Neural cell (in vitro differentiated cells): ENCODE data around the gene CDH4. TPM values are rescaled to one million over a fixed set of nuclear protein-coding genes. Genes with fewer than 3 reads are reported as not detected.

ENCODE experiments used
- H2AFZ ChIP-seq: fragments of 200-600, 300-800 bp; sonication (generic), shearing (Covaris generic); 2 replicates; pipeline ENCODE4 v1.6.0; 2014; ENCODE audit warnings: low read depth, mild to moderate bottlenecking, antibody characterized with exemption, low read length, moderate library complexity
- H3F3A ChIP-seq: fragments of 200-600 bp; shearing (Covaris generic); 2 replicates; pipeline ENCODE4 v1.6.1; 2016; ENCODE audit warnings: mild to moderate bottlenecking, moderate library complexity, mixed read lengths, antibody characterized with exemption, low read length; ENCODE audit not compliant: insufficient read depth, poor library complexity, severe bottlenecking
- H3K27ac ChIP-seq: fragments of 200-600, 300-800 bp; sonication (generic), shearing (Covaris generic); 2 replicates; pipeline ENCODE4 v1.5.1; 2014; ENCODE audit warnings: mild to moderate bottlenecking, low read length, moderate library complexity
- H3K27me3 ChIP-seq: fragments of 300-800, 200-600 bp; sonication (generic), shearing (Covaris generic); 2 replicates; pipeline ENCODE4 v1.6.0; 2014; ENCODE audit warnings: mild to moderate bottlenecking, low read depth, low read length, moderate library complexity; ENCODE audit not compliant: insufficient read depth
- H3K36me3 ChIP-seq: fragments of 300-800, 200-600 bp; sonication (generic), shearing (Covaris generic); 2 replicates; pipeline ENCODE4 v1.5.1; 2014; ENCODE audit warnings: mild to moderate bottlenecking, antibody characterized with exemption, low read length, moderate library complexity; ENCODE audit not compliant: insufficient read depth
- H3K4me2 ChIP-seq: fragments of 300-800, 200-600 bp; sonication (generic), shearing (Covaris generic); 2 replicates; pipeline ENCODE4 v1.6.0; 2014; ENCODE audit warnings: mild to moderate bottlenecking, low read length
- H3K4me3 ChIP-seq: fragments of 300-800, 200-600 bp; sonication (generic), shearing (Covaris generic); 2 replicates; pipeline ENCODE4 v1.5.1; 2014; ENCODE audit warnings: mild to moderate bottlenecking, low read length, moderate library complexity
- H3K79me2 ChIP-seq: fragments of 200-600 bp; shearing (Covaris generic); replicated peaks from 2 replicates; pipeline ENCODE4 v1.6.0; 2014; ENCODE audit warnings: mild to moderate bottlenecking, low read length, moderate library complexity; ENCODE audit not compliant: insufficient read depth
- H3K9ac ChIP-seq: fragments of 300-800, 200-600 bp; sonication (generic), shearing (Covaris generic); 2 replicates; pipeline ENCODE4 v1.6.1; 2016; ENCODE audit warnings: mild to moderate bottlenecking, low read length, mixed read lengths
- H3K9me2 ChIP-seq: fragments of 200-600 bp; shearing (Covaris generic); 2 replicates; pipeline ENCODE4 v1.6.1; 2016; ENCODE audit warnings: mild to moderate bottlenecking, low read length, mixed read lengths; ENCODE audit not compliant: insufficient read depth
- H3K9me3 ChIP-seq: fragments of 200-600, 300-800 bp; sonication (generic), shearing (Covaris generic); 2 replicates; pipeline ENCODE4 v1.6.1; 2016; ENCODE audit warnings: mild to moderate bottlenecking, mixed run types, low read length, moderate library complexity, mixed read lengths
- H4K20me1 ChIP-seq: fragments of 200-600 bp; shearing (Covaris generic); 2 replicates; pipeline ENCODE4 v1.6.1; 2016; ENCODE audit warnings: mild to moderate bottlenecking, mixed run types; ENCODE audit not compliant: insufficient read depth
- CTCF ChIP-seq: fragments of 450-650 bp; IDR thresholded peaks from 2 replicates; pipeline ENCODE4 v1.5.1; 2014; ENCODE audit warnings: antibody characterized with exemption, mild to moderate bottlenecking, moderate library complexity; ENCODE audit not compliant: poor library complexity, severe bottlenecking
- EP300 ChIP-seq: fragments of 450-650 bp; conservative IDR thresholded peaks from 2 replicates; pipeline ENCODE4 v1.6.1; 2014; ENCODE audit warnings: antibody characterized with exemption, mild to moderate bottlenecking, moderate library complexity; ENCODE audit not compliant: poor library complexity, severe bottlenecking
- EZH2 ChIP-seq: fragments of 200-600, 300-800 bp; shearing (Covaris generic), sonication (generic); IDR thresholded peaks from 2 replicates; pipeline ENCODE4 v1.6.1; 2014; ENCODE audit warnings: antibody characterized with exemption, low read length, borderline replicate concordance, mild to moderate bottlenecking; ENCODE audit not compliant: insufficient read depth, poor library complexity, severe bottlenecking
- MXI1 ChIP-seq: fragments of 450-650 bp; conservative IDR thresholded peaks from 2 replicates; pipeline ENCODE4 v1.6.1; 2014; ENCODE audit warnings: antibody characterized with exemption, mild to moderate bottlenecking; ENCODE audit not compliant: poor library complexity, severe bottlenecking
- POLR2AphosphoS5 ChIP-seq: IDR thresholded peaks from 2 replicates; pipeline ENCODE4 v1.6.1; 2012
- RAD21 ChIP-seq: fragments of 450-650 bp; conservative IDR thresholded peaks from 2 replicates; pipeline ENCODE4 v1.6.1; 2014; ENCODE audit warnings: antibody characterized with exemption, mild to moderate bottlenecking, moderate library complexity
- REST ChIP-seq: IDR thresholded peaks from 2 replicates; pipeline ENCODE4 v1.6.1; 2012; ENCODE audit warnings: borderline replicate concordance
- SMC3 ChIP-seq: fragments of 450-650 bp; conservative IDR thresholded peaks from 2 replicates; pipeline ENCODE4 v1.6.1; 2014; ENCODE audit warnings: antibody characterized with exemption, mild to moderate bottlenecking, moderate library complexity; ENCODE audit not compliant: poor library complexity
- TAF1 ChIP-seq: IDR thresholded peaks from 2 replicates; pipeline ENCODE4 v1.6.1; 2012; ENCODE audit warnings: low read depth
- polyA plus RNA-seq: library from polyadenylated mRNA; depleted of rRNA; stranded (reverse); fragments of >200 nt; gene quantifications from 2 replicates; pipeline ENCODE4 v1.2.3, GENCODE V29; 2014

CDH4 gene
- polyA plus RNA-seq, 1 donor from 2014 or later, result 24.6 TPM

DNA sequence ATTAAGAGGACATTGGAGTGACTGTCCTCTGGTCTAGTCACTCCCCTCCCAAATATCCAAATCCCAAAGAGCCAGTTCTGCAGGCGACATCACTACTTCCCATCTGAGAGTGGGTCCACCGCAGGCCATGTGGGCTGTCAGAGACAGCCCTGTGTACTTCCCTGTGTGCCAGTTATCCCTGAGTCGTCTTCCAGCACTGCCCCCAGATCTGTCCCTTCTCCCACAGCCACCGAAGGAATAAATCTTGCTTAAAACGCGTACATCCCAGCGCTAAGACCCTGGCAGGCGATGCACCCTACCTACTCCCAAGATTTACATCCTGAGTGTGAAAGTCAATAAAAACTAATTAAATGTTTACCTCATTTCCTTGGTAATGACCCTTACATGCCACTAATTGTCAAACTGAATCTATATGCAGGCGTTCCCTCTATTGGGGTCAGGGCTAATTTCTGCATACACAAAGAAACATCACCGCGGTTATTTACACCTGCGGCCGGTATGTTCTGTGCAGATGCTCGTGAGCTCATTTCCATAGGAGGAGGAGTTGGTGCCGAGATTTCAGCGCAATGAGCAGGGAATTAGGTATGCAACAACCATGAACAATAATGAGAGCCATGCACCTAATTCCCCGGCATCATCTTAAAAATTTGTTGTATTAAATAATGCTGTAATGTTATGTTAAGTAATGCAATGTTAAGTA is 31.3 kb upstream of the CDH4 start:
- Histone ChIP-seq H3K36me3 (no peaks in the 10 kb centered on the region), H4K20me1 (no peaks in the 10 kb centered on the region), H3K9me2 (no peaks in the 10 kb centered on the region), H3K9me3 (no peaks in the 10 kb centered on the region), H3K79me2 (no peaks in the 10 kb centered on the region), H3K4me3 (no peak overlapping the region), H3K27me3 (no peaks in the 10 kb centered on the region), H3K4me2 (no peak overlapping the region), H3F3A (no peaks in the 10 kb centered on the region), H3K9ac (no peak overlapping the region), H3K27ac (no peak overlapping the region), H2AFZ (no peak overlapping the region)
- TF ChIP-seq MXI1, result no peak
- no peak for TF ChIP-seq POLR2AphosphoS5
- TF ChIP-seq REST, result no peak
- no peak for TF ChIP-seq SMC3
- no peak for TF ChIP-seq CTCF
- no peak for TF ChIP-seq RAD21
- TF ChIP-seq EZH2, result no peak
- TF ChIP-seq EP300, result no peak
- no peak for TF ChIP-seq TAF1

DNA sequence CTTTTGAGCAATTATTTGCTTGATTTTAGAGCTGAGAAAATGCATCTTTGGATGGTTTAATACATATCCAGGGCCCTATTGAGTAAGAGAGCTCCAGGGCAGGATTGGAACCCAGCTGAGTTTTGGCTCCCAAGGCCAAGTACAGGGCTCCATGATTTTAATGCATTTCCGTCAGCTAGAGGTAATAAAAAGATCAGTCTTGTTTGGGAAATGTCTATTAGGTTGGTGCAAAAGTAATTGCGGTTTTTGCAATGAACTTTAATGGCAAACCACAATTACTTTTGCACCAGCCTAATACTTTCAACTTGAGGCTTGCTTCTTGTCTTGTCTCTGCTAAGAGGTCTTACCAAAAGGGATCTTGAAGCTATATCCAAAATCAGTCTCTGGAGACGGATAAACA is 29.4 kb upstream of the CDH4 start:
- Histone ChIP-seq H3K36me3 (no peaks in the 10 kb centered on the region), H2AFZ (no peak overlapping the region), H3K27ac (no peak overlapping the region), H3K4me3 (no peak overlapping the region), H3F3A (no peaks in the 10 kb centered on the region), H3K9me3 (no peaks in the 10 kb centered on the region), H3K9me2 (no peaks in the 10 kb centered on the region), H3K4me2 (no peak overlapping the region), H4K20me1 (no peaks in the 10 kb centered on the region), H3K27me3 (no peaks in the 10 kb centered on the region), H3K79me2 (no peaks in the 10 kb centered on the region), H3K9ac (no peak overlapping the region)
- TF ChIP-seq POLR2AphosphoS5 (no peak), TAF1 (no peak), RAD21 (no peak), SMC3 (no peak), MXI1 (no peak), CTCF (no peak), EP300 (no peak), REST (no peak), EZH2 (no peak)
